Thyroid gland (tissue), 4 donors: ENCODE data around the gene ACACA. TPM values are rescaled to one million over a fixed set of nuclear protein-coding genes. Genes with fewer than 3 reads are reported as not detected.

Experiments used
- DNase-seq, 2 donors: peaks; one replicate each; pipeline ENCODE4 v3.0.0-alpha.2; 2019
- H3K27ac ChIP-seq, 3 donors: fragments of 200-600 bp; sonication (generic); 1 replicate in 2 of 3; 2 replicates in 1 of 3; pipeline ENCODE4 v1.5.1; 2016 to 2019; ENCODE audit warnings: mild to moderate bottlenecking in 1 of 3, moderate library complexity in 1 of 3
- H3K27me3 ChIP-seq: fragments of 200-600 bp; sonication (generic); one replicate; pipeline ENCODE4 v1.5.1; 2019
- H3K36me3 ChIP-seq, 2 donors: fragments of 200-600 bp; sonication (generic); one replicate each; pipeline ENCODE4 v1.5.1; 2016 to 2019
- H3K4me1 ChIP-seq, 2 donors: fragments of 200-600 bp; sonication (generic); one replicate each; pipeline ENCODE4 v1.5.1; 2017 to 2019
- H3K4me3 ChIP-seq, 3 donors: fragments of 200-600 bp; sonication (generic); replicated peaks in 1 of 3; 1 replicate in 2 of 3; 2 replicates in 1 of 3; pipeline ENCODE4 v1.5.1; 2016; ENCODE audit warnings: mild to moderate bottlenecking in 1 of 3
- H3K9me3 ChIP-seq: fragments of 200-600 bp; sonication (generic); one replicate; pipeline ENCODE4 v1.5.1; 2017
- POLR2A ChIP-seq, 2 donors: fragments of 450-650 bp; IDR thresholded peaks; one replicate each; pipeline ENCODE4 v1.6.1; 2017; ENCODE audit warnings: antibody characterized with exemption in 2 of 2, mild to moderate bottlenecking in 2 of 2, moderate library complexity in 1 of 2
- WGBS, 2 donors: methylation state at CpG; one replicate each; pipeline ENCODE4 v1.1.5; 2017; 5-methylcytosine and 5-hydroxymethylcytosine counted together
- intact Hi-C: fragments of 100-400 bp; cut with DNase I; formaldehyde crosslinking; loops from one replicate; pipeline ENCODE4 v1.15.1; 2023
- total RNA-seq, 4 donors: library from RNA; depleted of rRNA; stranded (reverse); fragments of >200 nt; gene quantifications; one replicate each; pipeline ENCODE4 v1.2.3, GENCODE V29; 2016
- TF ChIP-seq, protein P1 (sequence below), 6 experiments: fragments of 200-600 bp in 3 of 6; fragments of 450-650 bp in 3 of 6; sonication (generic) in 3 of 6; IDR thresholded peaks; one replicate each; pipeline ENCODE4 v1.5.1; 2016 to 2019; ENCODE audit warnings: antibody characterized with exemption in 6 of 6, mild to moderate bottlenecking in 2 of 6, inconsistent platforms in 1 of 6, moderate library complexity in 1 of 6

Gene ACACA
- total RNA-seq, 4 donors from 2014 or later: 27.2 to 55.7 (median 38.4) TPM

DNA sequence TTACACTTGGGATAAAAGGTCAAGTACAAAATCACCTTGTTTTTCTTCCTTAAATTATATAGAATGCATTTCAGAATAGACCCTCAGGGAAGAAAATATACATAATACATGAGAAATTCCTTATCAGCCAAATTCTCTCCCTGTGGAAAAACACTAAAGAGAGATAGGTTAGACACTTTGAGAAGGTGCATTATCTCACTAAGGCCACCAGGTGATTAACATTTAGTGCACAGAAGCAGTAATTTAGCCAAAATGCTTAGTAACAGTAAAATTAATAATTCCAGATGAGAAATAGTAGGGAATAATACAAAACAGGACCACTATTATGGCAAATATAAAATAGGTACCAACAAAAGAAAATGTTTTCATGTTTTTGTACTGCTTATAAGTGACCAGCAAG, 216.1 kb downstream of the ACACA start:
- H3K9me3 ChIP-seq: no peaks in the 10 kb centered on the region
- DNase-seq: no peak
- peaks cover 0 to 13% of the 10 kb centered on the region in 2 donors for H3K36me3 ChIP-seq
- TF ChIP-seq, protein P1, sequence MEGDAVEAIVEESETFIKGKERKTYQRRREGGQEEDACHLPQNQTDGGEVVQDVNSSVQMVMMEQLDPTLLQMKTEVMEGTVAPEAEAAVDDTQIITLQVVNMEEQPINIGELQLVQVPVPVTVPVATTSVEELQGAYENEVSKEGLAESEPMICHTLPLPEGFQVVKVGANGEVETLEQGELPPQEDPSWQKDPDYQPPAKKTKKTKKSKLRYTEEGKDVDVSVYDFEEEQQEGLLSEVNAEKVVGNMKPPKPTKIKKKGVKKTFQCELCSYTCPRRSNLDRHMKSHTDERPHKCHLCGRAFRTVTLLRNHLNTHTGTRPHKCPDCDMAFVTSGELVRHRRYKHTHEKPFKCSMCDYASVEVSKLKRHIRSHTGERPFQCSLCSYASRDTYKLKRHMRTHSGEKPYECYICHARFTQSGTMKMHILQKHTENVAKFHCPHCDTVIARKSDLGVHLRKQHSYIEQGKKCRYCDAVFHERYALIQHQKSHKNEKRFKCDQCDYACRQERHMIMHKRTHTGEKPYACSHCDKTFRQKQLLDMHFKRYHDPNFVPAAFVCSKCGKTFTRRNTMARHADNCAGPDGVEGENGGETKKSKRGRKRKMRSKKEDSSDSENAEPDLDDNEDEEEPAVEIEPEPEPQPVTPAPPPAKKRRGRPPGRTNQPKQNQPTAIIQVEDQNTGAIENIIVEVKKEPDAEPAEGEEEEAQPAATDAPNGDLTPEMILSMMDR (IDR thresholded peaks at IDR 0.05): peak in 2 of 6 experiments; percentile 12 to 22
- no peak for TF ChIP-seq POLR2A (IDR thresholded peaks at IDR 0.05)
- H3K27me3 ChIP-seq: no peaks in the 10 kb centered on the region
- H3K4me3 ChIP-seq: no peak overlapping the region
- no peaks in the 10 kb centered on the region for H3K4me1 ChIP-seq
- H3K27ac ChIP-seq: no peak overlapping the region
- intact Hi-C loops: no loop called here

DNA sequence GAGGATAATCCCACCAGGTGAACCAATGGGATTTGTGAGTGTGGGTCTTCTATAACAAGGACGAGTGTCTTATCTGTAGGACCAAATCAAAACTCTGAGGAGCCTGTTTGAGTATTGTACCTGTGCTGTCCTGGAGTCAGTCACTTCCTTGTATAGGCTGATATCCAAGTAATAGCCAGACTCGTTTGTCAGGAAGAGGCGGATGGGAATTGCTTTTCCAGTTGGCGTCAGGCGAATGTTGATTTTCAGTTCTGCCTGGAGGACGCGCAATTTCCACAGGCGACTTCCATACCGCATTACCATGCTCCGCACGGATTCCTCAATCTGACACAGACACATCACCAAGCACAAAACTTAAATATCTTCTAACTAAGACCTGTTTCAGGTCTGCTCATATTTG, 218.5 kb downstream of the ACACA start:
- no peak for DNase-seq
- intact Hi-C loops: no loop called here
- no peak for TF ChIP-seq POLR2A (IDR thresholded peaks at IDR 0.05)
- TF ChIP-seq, protein P1 (IDR thresholded peaks at IDR 0.05): no peak
- H3K27me3 ChIP-seq: no peaks in the 10 kb centered on the region
- H3K4me1 ChIP-seq: no peaks in the 10 kb centered on the region
- peaks cover 0 to 13% of the 10 kb centered on the region in 2 donors for H3K36me3 ChIP-seq
- H3K9me3 ChIP-seq: no peaks in the 10 kb centered on the region
- 93 to 94% methylated on average over 11 of the region's 11 CpGs for WGBS, 2 donors
- no peak overlapping the region for H3K4me3 ChIP-seq
- H3K27ac ChIP-seq: no peak overlapping the region

DNA sequence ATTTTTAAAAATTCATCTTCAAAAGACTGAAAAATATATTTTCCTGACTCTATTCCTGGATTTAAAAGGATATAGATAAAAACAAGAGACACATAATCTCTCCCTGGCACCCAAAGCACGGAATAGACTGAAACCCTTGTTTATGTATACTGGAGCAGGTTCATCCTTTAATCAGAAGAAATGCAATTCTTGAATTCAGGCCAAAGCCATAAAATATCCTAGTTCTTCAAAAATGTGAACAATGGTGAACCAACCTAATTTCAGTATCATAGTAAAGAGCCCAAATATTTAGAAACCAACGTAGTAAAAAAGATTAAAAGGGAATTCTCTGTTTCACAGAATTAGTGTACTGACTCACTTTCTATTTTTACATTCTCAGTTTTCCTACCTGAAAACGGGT, 219.4 kb downstream of the ACACA start:
- Histone ChIP-seq H3K36me3 (peaks cover 0 to 13% of the 10 kb centered on the region in 2 donors), H3K27me3 (no peaks in the 10 kb centered on the region), H3K4me3 (no peak overlapping the region), H3K9me3 (no peaks in the 10 kb centered on the region), H3K4me1 (no peaks in the 10 kb centered on the region), H3K27ac (no peak overlapping the region)
- WGBS, 2 donors: 89 to 91% methylated on average over 3 of the region's 3 CpGs
- no peak for DNase-seq
- TF ChIP-seq, protein P1 (IDR thresholded peaks at IDR 0.05): no peak
- no peak for TF ChIP-seq POLR2A (IDR thresholded peaks at IDR 0.05)
- intact Hi-C loops: no loop called here

DNA sequence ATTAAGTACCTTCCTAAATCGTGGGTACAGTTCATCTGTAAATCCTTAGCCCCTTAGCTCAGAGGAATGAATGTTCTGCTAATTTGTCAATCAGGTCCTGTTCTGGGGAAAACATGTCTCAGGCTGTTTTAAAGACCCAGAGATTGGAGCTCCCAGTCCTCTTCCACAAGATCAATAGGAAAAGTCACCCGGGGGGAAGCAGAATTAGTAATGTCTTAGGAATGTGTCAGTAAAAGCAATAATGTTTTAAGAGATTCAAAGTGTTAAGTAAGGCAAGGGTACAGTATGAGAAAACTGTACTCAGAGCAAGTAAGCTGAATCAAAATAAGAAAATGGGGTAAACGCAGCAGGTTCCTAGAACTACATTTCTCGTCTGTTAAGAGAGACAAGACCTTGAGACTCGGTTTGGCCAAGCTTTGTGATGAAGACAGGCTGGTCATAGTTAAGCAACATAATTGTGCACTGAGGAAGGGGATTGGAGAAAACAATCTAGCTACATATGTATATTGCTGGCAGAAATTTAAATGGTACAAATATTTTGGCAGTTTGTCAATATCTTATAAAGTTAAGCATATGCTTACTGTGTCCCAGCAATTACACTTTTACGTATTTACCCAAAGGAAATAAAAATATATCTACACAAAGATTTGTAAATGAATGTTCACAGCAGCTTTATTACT, 223.7 kb downstream of the ACACA start:
- no peaks in the 10 kb centered on the region for H3K36me3 ChIP-seq
- no peaks in the 10 kb centered on the region for H3K4me1 ChIP-seq
- H3K9me3 ChIP-seq: no peaks in the 10 kb centered on the region
- H3K4me3 ChIP-seq: no peak overlapping the region
- H3K27ac ChIP-seq: no peak overlapping the region
- WGBS, 2 donors: 82 to 84% methylated on average over 6 of the region's 6 CpGs
- intact Hi-C loops: no loop called here
- TF ChIP-seq POLR2A (IDR thresholded peaks at IDR 0.05): no peak
- TF ChIP-seq, protein P1 (IDR thresholded peaks at IDR 0.05): no peak
- H3K27me3 ChIP-seq: no peaks in the 10 kb centered on the region
- DNase-seq: no peak

DNA sequence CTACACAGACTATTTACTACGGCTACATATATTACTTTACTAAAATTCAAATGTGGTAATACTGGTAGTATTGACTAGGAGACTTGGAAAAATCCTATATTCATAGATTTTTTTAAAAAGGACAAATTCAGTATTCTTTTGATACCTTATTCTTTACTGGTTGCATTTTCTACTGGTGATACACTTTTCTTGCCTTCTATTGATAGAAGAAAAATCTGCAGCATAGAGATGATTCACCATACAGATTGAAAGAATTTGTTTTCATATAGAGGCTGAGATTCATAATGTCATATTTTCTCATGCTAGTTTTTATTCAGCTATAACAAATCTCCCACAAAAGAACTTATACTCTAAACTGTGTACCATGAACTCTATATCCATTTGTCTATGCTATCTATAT, 226.3 kb downstream of the ACACA start:
- Histone ChIP-seq H3K27me3 (no peaks in the 10 kb centered on the region), H3K36me3 (no peaks in the 10 kb centered on the region), H3K9me3 (no peaks in the 10 kb centered on the region), H3K27ac (no peak overlapping the region), H3K4me3 (no peak overlapping the region), H3K4me1 (no peaks in the 10 kb centered on the region)
- intact Hi-C loops: no loop called here
- 95% methylated on average over 1 of the region's 1 CpG for WGBS, 2 donors
- DNase-seq: no peak
- TF ChIP-seq, protein P1 (IDR thresholded peaks at IDR 0.05): no peak
- no peak for TF ChIP-seq POLR2A (IDR thresholded peaks at IDR 0.05)
